ENCODE results near the gene FABP6.

DNA sequence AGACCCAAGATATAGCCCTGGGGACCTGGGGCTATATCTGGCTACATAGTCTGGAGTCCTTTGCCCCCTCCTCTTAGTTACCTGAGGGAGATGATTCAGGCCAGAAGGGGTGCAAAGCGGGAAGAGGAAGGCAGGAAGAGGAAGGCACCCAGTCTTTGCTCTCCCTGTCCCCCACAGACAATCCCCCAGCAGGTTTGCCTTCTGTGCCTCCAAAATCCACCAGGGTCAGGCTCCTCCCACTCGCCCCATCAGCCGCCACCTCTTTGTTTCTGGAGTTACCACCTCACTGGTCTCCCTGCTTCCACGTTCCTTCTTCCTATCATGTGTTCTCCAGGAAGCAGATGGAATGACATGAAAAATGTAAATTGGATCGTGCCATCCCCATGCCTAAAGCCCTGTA lies 31.2 kb upstream of the FABP6 start:
- TF ChIP-seq, protein P1, sequence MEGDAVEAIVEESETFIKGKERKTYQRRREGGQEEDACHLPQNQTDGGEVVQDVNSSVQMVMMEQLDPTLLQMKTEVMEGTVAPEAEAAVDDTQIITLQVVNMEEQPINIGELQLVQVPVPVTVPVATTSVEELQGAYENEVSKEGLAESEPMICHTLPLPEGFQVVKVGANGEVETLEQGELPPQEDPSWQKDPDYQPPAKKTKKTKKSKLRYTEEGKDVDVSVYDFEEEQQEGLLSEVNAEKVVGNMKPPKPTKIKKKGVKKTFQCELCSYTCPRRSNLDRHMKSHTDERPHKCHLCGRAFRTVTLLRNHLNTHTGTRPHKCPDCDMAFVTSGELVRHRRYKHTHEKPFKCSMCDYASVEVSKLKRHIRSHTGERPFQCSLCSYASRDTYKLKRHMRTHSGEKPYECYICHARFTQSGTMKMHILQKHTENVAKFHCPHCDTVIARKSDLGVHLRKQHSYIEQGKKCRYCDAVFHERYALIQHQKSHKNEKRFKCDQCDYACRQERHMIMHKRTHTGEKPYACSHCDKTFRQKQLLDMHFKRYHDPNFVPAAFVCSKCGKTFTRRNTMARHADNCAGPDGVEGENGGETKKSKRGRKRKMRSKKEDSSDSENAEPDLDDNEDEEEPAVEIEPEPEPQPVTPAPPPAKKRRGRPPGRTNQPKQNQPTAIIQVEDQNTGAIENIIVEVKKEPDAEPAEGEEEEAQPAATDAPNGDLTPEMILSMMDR (IDR thresholded peaks at IDR 0.05): no peak
- TF ChIP-seq POLR2A (IDR thresholded peaks at IDR 0.05): no peak
